GM20000 (cell line): ENCODE measurements around the gene CROCC2.

Experiments used
- DNase-seq: peaks from one replicate; pipeline ENCODE4 v3.0.0; 2012; ENCODE audit warnings: low spot score
- CTCF ChIP-seq: IDR thresholded peaks from 2 replicates; pipeline ENCODE4 v1.5.1; 2012; ENCODE audit warnings: mild to moderate bottlenecking, control low read depth; ENCODE audit errors: extremely low read depth, missing control alignments

Gene CROCC2

GRCh38 chr2:241018051-241018891 lies 112.1 kb downstream of the CROCC2 start:
- DNase-seq = no peak

GRCh38 chr2:241019441-241020139 lies 113.5 kb downstream of the CROCC2 start:
- TF ChIP-seq CTCF = no peak
- DNase-seq = no peak

More at GRCh38 chr2:241018051-241018891, 112.1 kb downstream of the CROCC2 start:
- TF ChIP-seq CTCF = no peak

- DNase-seq = no peak
- TF ChIP-seq CTCF = no peak
Measured at GRCh38 chr2:241020201-241020600, 114.1 kb downstream of the CROCC2 start.

GRCh38 chr2:241020629-241021190 lies 114.6 kb downstream of the CROCC2 start:
- no peak for TF ChIP-seq CTCF
- DNase-seq = no peak

- DNase-seq = no peak
- no peak for TF ChIP-seq CTCF
Measured at GRCh38 chr2:241025639-241026038, 119.5 kb downstream of the CROCC2 start.

GRCh38 chr2:241029599-241030332 lies 123.6 kb downstream of the CROCC2 start:
- DNase-seq = no peak
- TF ChIP-seq CTCF = no peak
